ENCODE measurements around the gene MTRR.
"Not testable (repeated sequence)": the region's sequence is repeated elsewhere in the genome, so short reads cannot be mapped to it uniquely, and the experiment has no call there.

The MTRR gene

DNA sequence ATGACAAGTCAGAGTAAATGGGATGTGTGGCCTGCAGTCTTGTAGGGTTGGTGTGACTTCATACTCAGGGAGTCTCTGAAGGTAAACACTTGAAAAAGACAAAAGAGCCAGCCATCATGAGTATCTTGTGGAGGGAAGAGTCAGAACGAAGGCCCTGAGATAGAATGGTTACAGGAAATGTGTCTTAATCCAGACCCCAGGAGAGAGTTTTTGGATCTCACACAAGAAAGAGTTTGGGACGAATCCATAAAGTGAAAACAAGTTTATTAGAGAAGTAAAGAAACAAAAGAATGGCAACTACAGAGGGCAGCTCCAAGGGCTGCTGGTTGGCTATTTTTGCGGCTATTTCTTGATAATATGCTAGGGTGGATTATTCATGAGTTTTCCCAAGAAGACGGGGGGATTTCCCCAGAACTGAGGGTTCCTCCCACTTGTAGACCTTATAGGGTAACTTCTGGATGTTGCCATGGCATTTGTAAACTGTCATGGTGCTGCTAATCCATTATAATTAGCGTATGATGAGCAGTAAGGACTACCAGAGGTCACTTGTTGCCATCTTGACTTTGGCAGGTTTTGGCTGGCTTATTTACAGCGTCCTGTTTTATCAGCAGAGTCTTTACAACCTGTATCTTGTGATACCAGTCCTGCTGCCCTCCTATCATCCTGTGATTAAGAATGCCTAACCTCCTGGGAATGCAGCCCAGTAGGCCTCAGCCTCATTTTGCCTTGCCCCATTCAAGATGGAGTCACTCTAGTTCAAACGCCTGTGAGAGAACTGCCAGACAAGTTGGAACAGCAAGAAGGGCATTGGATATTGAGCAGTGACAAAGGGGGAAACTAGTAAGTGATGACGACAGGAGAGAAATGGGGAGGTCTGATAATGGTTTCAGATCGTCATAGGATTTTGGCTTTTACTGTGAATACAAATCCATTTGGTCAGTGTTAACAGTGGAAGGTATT is 34.0 kb downstream of the MTRR start:
- no peak overlapping the region for H3K4me3 ChIP-seq (ENCODE audit: low read depth, low read length)
- no peak for DNase-seq (ENCODE audit: low read depth)
- TF ChIP-seq, protein P1, sequence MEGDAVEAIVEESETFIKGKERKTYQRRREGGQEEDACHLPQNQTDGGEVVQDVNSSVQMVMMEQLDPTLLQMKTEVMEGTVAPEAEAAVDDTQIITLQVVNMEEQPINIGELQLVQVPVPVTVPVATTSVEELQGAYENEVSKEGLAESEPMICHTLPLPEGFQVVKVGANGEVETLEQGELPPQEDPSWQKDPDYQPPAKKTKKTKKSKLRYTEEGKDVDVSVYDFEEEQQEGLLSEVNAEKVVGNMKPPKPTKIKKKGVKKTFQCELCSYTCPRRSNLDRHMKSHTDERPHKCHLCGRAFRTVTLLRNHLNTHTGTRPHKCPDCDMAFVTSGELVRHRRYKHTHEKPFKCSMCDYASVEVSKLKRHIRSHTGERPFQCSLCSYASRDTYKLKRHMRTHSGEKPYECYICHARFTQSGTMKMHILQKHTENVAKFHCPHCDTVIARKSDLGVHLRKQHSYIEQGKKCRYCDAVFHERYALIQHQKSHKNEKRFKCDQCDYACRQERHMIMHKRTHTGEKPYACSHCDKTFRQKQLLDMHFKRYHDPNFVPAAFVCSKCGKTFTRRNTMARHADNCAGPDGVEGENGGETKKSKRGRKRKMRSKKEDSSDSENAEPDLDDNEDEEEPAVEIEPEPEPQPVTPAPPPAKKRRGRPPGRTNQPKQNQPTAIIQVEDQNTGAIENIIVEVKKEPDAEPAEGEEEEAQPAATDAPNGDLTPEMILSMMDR (IDR thresholded peaks at IDR 0.05; ENCODE audit: control insufficient read depth, extremely low read depth, insufficient read depth), result no peak

DNA sequence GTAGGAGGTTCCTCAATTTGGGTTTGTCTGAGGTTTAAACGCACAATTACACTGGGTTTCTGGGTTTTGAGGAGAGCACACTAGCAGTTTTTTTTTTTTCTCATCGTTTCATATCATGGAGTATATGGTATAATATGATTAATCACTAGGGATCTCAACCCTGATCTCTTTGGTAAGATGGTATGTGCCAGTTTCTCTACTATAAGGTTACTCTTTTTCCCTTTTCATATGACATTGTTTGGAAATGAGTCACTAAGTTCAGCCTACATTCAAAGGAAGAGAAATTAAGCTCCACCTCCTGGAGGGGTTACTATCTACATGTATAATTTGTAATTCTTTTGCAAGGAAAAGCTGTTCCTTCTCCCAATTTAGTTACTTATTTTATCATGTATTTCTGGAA is 35.2 kb downstream of the MTRR start:
- DNase-seq (ENCODE audit: low read depth), result no peak
- TF ChIP-seq, protein P1 (IDR thresholded peaks at IDR 0.05; ENCODE audit: control insufficient read depth, extremely low read depth, insufficient read depth), result no peak
- no peak overlapping the region for H3K4me3 ChIP-seq (ENCODE audit: low read depth, low read length)

DNA sequence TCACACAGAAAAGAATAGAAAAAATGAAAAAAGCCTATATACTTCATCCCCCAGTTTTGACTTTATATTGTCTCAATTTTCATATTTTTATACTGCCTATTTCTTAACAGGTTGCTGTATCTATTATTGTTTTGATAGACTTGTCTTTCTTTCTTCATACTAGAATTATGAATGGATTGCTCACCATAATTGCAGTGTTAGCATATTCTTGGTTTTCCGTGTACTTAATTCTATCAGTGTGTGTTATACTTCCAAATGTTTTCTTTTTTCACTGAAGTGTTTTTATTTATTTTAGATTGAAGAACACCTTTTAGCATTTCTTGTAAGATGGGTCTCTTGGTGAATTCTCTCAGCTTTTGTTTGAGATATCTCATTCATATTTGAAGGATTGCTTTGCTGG is 38.7 kb downstream of the MTRR start:
- TF ChIP-seq, protein P1 (IDR thresholded peaks at IDR 0.05; ENCODE audit: control insufficient read depth, extremely low read depth, insufficient read depth), result no peak
- no peak for DNase-seq (ENCODE audit: low read depth)
- H3K4me3 ChIP-seq (ENCODE audit: low read depth, low read length), result no peak overlapping the region

DNA sequence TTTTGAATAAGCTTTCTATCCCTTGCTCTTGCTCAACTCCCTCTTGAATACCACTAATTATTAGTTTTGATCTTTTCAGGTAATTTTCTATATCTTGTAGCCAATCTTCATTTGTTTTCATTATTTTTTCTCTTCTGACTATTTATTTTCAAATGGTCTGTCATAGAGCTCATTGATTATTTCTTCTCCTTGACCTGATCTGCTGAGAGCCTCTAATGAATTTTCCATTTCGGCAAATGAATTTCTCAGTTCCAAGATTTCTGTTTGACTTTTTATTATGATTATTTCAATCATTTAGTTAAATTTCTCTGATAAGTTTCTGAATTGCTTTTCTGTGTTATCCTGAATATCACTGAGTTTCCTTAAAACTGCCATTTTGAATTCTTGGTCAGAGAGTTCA is 39.4 kb downstream of the MTRR start:
- DNase-seq (ENCODE audit: low read depth), result no peak
- TF ChIP-seq, protein P1 (IDR thresholded peaks at IDR 0.05; ENCODE audit: control insufficient read depth, extremely low read depth, insufficient read depth), result no peak
- no peak overlapping the region for H3K4me3 ChIP-seq (ENCODE audit: low read depth, low read length)

DNA sequence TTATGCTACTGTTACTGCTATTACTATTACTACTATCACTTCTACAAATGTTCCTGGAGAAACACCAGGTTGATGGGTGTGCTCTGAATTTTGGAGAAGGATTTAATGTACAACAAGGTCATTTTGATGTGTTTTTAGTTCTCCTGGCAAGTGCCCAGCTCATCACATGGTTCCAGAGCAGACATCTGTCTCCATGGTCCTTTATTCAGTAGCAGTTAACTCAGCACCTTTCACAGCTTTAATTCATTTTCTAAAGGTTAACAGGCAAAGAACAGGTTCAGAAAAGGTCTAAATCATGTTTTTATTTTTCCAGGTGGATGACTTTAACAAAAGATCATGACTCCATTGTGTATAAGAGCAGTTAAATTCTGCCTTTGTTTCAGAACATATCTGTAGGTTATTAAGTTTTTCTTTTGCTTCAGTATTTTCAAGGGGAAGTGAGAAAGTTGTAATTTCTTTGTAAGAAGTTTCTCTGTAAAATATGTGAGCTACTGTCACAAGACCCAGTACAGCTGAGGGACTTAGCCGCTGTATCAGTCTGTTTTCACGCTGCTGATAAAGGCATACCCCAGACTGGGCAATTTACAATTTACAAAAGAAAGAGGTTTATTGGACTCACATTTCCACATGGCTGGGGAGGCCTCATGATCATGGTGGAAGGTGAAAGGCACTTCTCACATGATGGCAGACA is 41.9 kb downstream of the MTRR start:
- TF ChIP-seq, protein P1 (IDR thresholded peaks at IDR 0.05; ENCODE audit: control insufficient read depth, extremely low read depth, insufficient read depth), result no peak
- H3K4me3 ChIP-seq (ENCODE audit: low read depth, low read length), result no peak overlapping the region
- DNase-seq (ENCODE audit: low read depth), result no peak

DNA sequence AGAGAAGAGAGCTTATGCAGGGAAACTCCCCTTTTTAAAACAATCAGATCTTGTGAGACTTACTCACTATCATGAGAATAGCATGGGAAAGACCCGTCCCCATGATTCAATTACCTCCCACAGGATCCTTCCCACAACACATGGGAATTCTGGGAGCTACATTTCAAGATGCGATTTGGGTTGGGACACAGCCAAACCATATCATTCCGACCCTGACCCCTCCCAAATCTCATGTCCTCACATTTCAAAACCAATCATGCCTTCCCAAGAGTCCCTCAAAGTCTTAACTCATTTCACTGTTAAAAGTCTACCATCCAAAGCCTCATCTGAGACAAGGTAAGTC is 42.5 kb downstream of the MTRR start:
- H3K4me3 ChIP-seq (ENCODE audit: low read depth, low read length); DNase-seq (ENCODE audit: low read depth): not testable (repeated sequence)

DNA sequence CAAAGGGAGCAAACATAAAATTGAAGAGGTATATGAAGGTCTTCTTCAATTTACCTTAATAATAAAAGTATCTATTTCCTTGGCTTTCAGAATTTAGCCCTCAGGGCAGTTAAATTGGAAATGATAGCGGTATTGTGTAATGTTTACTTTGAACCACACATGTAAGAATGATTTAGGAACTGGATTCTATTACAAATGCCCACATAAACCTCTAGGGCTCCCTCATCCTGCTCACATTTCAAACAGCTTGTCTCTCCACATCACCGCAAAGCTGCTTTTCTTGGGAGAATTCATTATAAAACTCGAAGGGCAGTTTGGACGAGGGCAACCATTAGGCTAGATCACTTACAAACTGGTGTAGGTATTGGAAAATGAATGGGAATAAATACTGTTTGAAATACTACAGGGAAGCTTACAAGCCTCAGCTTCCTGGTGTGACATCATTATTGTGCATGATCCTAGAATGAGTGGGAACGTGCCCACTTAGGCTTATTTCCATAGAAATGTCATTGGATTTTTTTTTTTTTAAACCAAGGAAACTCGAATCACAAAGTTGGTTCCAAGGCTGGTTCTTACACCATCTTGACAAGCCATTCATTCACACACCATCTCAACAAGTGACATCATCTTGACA is 47.3 kb downstream of the MTRR start:
- TF ChIP-seq, protein P1 (IDR thresholded peaks at IDR 0.05; ENCODE audit: control insufficient read depth, extremely low read depth, insufficient read depth), result no peak
- H3K4me3 ChIP-seq (ENCODE audit: low read depth, low read length), result no peak overlapping the region
- no peak for DNase-seq (ENCODE audit: low read depth)
